Adrenal gland (tissue), 12 donors: ENCODE results near the gene CREB5. TPM values are rescaled to one million over a fixed set of nuclear protein-coding genes. Genes with fewer than 3 reads are reported as not detected.

ENCODE experiments used
- DNase-seq, 7 donors: peaks; one replicate each; pipeline ENCODE4 v3.0.0-alpha.2; 2019 to 2020
- H3K27ac ChIP-seq, 5 donors: fragments of 200-600 bp; sonication (generic) in 4 of 5; 1 replicate in 3 of 5; 2 replicates in 2 of 5; pipeline versions ENCODE4 v1.5.1 to v1.8.0; 2016 to 2020; ENCODE audit warnings: mild to moderate bottlenecking in 1 of 5
- H3K27me3 ChIP-seq: fragments of 200-600 bp; 2 replicates; pipeline ENCODE4 v1.8.0; 2021
- H3K36me3 ChIP-seq, 2 donors: fragments of 200-600 bp; replicated peaks in 1 of 2; 1 replicate in 1 of 2; 2 replicates in 1 of 2; pipeline versions ENCODE4 v1.5.1 to v1.8.0; 2018 to 2022
- H3K4me1 ChIP-seq, 2 donors: fragments of 200-600 bp; replicated peaks in 1 of 2; 1 replicate in 1 of 2; 2 replicates in 1 of 2; pipeline versions ENCODE4 v1.5.1 to v1.8.0; 2018 to 2021
- H3K4me3 ChIP-seq, 4 donors: fragments of 200-600 bp; sonication (generic) in 3 of 4; one replicate each; pipeline ENCODE4 v1.5.1; 2016 to 2018
- H3K9me3 ChIP-seq, 3 donors: fragments of 200-600 bp; sonication (generic) in 1 of 3; replicated peaks in 1 of 3; 1 replicate in 2 of 3; 2 replicates in 1 of 3; pipeline versions ENCODE4 v1.5.1 to v1.8.0; 2016 to 2021
- CTCF ChIP-seq, 6 experiments: fragments of 450-650 bp in 4 of 6; fragments of 200-600 bp in 2 of 6; sonication (generic) in 1 of 6; IDR thresholded peaks; 1 replicate in 5 of 6; 2 replicates in 1 of 6; pipeline versions ENCODE4 v1.5.1 to v1.8.0; 2016 to 2021; ENCODE audit warnings: antibody characterized with exemption in 6 of 6, mild to moderate bottlenecking in 2 of 6, moderate library complexity in 1 of 6
- POLR2A ChIP-seq, 2 donors: fragments of 450-650 bp; IDR thresholded peaks; one replicate each; pipeline ENCODE4 v1.6.1; 2017; ENCODE audit warnings: antibody characterized with exemption in 2 of 2, mild to moderate bottlenecking in 2 of 2, moderate library complexity in 1 of 2
- WGBS, 4 donors: extraction: QIAGEN DNeasy Blood & Tissue Kit in 2 of 4; methylation state at CpG; one replicate each; pipeline versions ENCODE4 v1.1.5 to v1.1.7; 2013 to 2017; 5-methylcytosine and 5-hydroxymethylcytosine counted together
- intact Hi-C, 2 donors: fragments of 100-400 bp; cut with DNase I; formaldehyde crosslinking; loops; one replicate each; pipeline versions ENCODE4 v1.14.1 to v1.15.0; 2022 to 2023
- polyA plus RNA-seq, 3 donors: library from polyadenylated mRNA; stranded (reverse); fragments of 200-250 nt in 2 of 3; fragments of 350-450 nt in 1 of 3; fragmentation: Illumina TruSeq in 1 of 3; extraction: RNeasy Lipid Tissue Mini Kit (QIAGEN cat#74804) in 1 of 3; gene quantifications; one replicate each; pipeline ENCODE4 v1.2.3, GENCODE V29; 2013 to 2014
- total RNA-seq, 9 donors: library from RNA; depleted of rRNA in 4 of 9; stranded (reverse); fragments of >200 nt in 4 of 9; fragments of 120-200 nt in 1 of 9; fragmentation: NEBNext Ultra II Directional in 1 of 9; extraction: Animal tissue kit (Norgen Biotek cat#: 25700) in 1 of 9; gene quantifications; one replicate each; pipeline versions ENCODE4 v1.1.0 to v1.2.4, GENCODE V29; 2013 to 2023
- donor health status: healthy with polysubstance abuse.
- donor health status: Bipolar disorder and iron deficiency.
- donor health status: DM: yes; HTN: yes; CAD: no.
- donor health status: DM: no; HTN: no; CAD: no.
- donor health status: DM: no; HTN: no; CAD: no.
- donor health status: DM: yes; HTN: yes; CAD: no.

CREB5 gene
- total and polyA plus RNA-seq, 12 donors, result 0.69 to 5.4 (median 1.3) TPM

DNA sequence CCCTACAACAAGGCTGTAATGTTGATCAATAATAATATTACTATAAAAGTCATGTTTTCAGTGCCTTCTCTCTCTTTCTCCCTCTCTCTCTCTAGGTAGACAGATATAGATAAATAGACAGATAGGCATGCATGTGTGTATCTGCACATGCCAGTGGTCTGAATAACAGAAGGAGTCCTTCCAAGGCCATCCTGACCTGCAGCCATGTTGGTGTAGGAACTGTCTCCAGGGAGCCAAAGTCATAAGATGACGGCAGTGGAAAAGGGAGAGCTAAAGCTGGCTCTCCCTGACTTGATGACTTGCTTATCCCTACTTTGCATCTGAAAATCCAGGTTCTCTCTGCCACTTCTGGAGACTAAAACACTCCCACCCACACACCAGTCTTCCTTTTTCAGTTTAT lies 432.8 kb downstream of the CREB5 start:
- Histone ChIP-seq H3K9me3 (no peaks in the 10 kb centered on the region), H3K4me1 (no peaks in the 10 kb centered on the region), H3K4me3 (no peak overlapping the region), H3K27ac (no peak overlapping the region), H3K27me3 (peaks cover 1% of the 10 kb centered on the region), H3K36me3 (no peaks in the 10 kb centered on the region)
- no peak for DNase-seq
- TF ChIP-seq CTCF (IDR thresholded peaks at IDR 0.05) (no peak), POLR2A (IDR thresholded peaks at IDR 0.05) (no peak)
- intact Hi-C loops, result loop anchor here in 1 of 2 donors (10.0 kb wide), 1 partner anchor 450 kb away; no protein-coding TSS in a partner anchor
- WGBS, 4 donors, result 78 to 94% (median 83%) methylated on average over 1 of the region's 1 CpG

- intact Hi-C loops, result loop anchor here in 1 of 2 donors (10.0 kb wide), 1 partner anchor 452 kb away; no protein-coding TSS in a partner anchor
- H3K4me3 ChIP-seq, result no peak overlapping the region
- H3K36me3 ChIP-seq, result no peaks in the 10 kb centered on the region
- DNase-seq, result no peak
- 79 to 87% (median 82%) methylated on average over 9 to 10 of the region's 10 CpGs for WGBS, 4 donors
- no peak overlapping the region for H3K27ac ChIP-seq
- TF ChIP-seq CTCF (IDR thresholded peaks at IDR 0.05) (no peak), POLR2A (IDR thresholded peaks at IDR 0.05) (no peak)
- peaks cover 6% of the 10 kb centered on the region for H3K27me3 ChIP-seq
- no peaks in the 10 kb centered on the region for H3K4me1 ChIP-seq
- H3K9me3 ChIP-seq, result no peaks in the 10 kb centered on the region
These were observed 434.9 kb downstream of the CREB5 start for GRCh38 chr7:28847176-28847575.

- H3K27me3 ChIP-seq, result peaks cover 11% of the 10 kb centered on the region
- H3K4me3 ChIP-seq, result no peak overlapping the region
- 76 to 88% (median 83%) methylated on average over 5 to 13 of the region's 13 CpGs for WGBS, 4 donors
- no peaks in the 10 kb centered on the region for H3K36me3 ChIP-seq
- H3K9me3 ChIP-seq, result no peaks in the 10 kb centered on the region
- no peak for DNase-seq
- no peak overlapping the region for H3K27ac ChIP-seq
- intact Hi-C loops, result loop anchor here in 1 of 2 donors (10.0 kb wide), 1 partner anchor 453 kb away; no protein-coding TSS in a partner anchor
- TF ChIP-seq CTCF (IDR thresholded peaks at IDR 0.05) (no peak), POLR2A (IDR thresholded peaks at IDR 0.05) (no peak)
- no peaks in the 10 kb centered on the region for H3K4me1 ChIP-seq
These were observed 435.4 kb downstream of the CREB5 start for GRCh38 chr7:28847681-28848080.

GRCh38 chr7:28848906-28849305 lies 436.6 kb downstream of the CREB5 start:
- TF ChIP-seq POLR2A (IDR thresholded peaks at IDR 0.05) (no peak), CTCF (IDR thresholded peaks at IDR 0.05) (no peak)
- WGBS, 4 donors, result 85 to 91% (median 89%) methylated on average over 15 of the region's 15 CpGs
- intact Hi-C loops, result loop anchor here in 1 of 2 donors (10.0 kb wide), 1 partner anchor 454 kb away; no protein-coding TSS in a partner anchor

More at GRCh38 chr7:28848906-28849305, 436.6 kb downstream of the CREB5 start:
- Histone ChIP-seq H3K4me1 (peaks cover 4 to 6% of the 10 kb centered on the region in 2 donors), H3K4me3 (no peak overlapping the region), H3K27me3 (peaks cover 20% of the 10 kb centered on the region), H3K36me3 (no peaks in the 10 kb centered on the region), H3K27ac (no peak overlapping the region), H3K9me3 (no peaks in the 10 kb centered on the region)
- DNase-seq, result no peak
